ENCODE data around the gene PITPNM1.

Gene PITPNM1

DNA sequence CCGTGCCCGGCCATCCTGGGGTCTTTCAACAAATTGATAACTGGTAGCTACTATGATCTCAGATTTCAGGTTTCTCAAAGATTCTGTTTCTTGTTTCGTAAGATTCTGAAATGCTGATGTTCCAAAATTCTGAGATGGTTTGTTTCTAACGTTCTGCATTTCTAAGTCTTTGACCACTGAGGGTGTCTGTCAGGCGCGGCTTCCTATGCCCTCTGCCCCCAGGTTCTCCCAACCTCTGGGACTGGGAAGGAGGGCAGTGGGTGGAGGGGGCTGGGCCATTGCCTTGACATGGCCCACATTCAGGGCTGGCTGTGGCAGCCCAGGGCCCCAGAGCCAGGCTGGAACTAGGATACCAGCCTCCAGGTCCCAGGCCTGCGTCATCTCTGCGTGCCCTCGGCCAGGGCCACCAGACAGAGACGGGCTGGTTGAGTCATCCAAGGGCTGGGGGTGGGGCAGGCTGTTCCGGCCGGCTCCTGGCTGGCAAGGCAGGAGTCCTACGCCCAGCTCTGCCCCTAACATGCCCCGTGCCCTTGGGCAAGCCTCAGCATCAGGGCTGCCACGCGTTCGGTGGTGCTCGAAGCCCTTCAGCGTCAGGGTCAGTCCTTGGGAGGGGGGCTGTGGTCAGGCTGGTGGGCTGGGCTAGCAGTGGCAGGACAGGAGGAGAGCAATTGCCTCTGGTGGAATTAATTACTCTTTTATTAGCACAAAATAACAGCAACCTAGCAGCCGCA lies 41.3 kb downstream of the PITPNM1 start:
- peak; percentile 56 for DNase-seq

DNA sequence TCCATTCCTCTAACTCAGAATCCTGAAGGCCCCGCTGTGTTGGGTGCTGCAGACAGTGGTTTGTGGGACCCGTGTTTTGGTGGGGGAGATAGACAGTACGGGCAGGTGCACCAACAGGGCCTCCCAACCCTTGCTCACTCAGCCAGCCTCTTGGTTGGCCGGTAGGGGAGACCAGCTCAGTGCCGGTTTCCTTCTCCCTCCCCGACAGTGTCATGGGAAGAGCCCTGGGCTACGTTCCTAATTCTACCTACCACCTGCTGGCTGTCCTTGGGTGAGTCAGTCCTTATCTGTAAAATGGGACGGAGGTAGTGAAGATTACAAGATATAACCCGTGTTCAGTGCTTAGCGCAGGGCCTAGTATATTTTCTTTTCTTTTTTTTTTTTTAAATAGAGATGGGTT lies 42.0 kb downstream of the PITPNM1 start:
- DNase-seq: no peak

DNA sequence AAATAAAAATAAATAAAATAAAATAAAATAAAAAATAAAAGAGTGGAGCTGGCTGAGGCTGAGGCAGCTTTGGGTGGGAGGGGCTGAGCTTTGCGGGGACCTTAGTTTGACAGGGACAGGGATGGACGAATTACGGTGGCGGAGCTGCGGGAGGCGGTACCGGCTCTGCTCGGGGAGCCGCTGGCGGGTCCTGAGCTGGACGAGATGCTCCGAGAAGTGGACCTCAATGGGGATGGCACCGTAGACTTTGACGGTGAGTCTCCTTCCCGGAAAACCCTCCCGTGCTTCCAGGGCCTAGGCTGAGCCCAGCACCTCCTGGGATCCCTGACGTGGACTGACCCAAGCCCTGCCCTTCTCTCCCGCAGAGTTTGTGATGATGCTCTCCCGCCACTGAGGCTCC lies 46.9 kb downstream of the PITPNM1 start:
- DNase-seq: no peak

DNA sequence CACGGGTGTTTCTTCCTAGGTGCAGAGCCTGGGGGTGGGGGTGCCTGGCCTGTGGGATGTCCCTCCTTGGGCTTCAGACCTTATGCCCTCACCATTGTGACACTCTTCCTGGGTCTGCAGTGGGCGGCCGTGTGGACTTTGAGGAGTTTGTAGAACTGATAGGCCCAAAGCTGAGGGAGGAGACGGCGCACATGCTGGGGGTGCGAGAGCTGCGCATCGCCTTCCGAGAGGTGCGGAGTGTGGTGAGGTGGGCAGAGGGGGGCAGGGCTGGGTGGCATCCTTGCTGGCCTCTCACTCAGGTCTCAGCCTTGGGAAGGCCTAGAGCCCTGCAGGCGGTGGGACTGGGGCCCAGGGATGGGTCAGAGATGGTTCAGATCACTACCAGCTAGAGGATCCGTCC lies 47.7 kb downstream of the PITPNM1 start:
- DNase-seq: no peak

DNA sequence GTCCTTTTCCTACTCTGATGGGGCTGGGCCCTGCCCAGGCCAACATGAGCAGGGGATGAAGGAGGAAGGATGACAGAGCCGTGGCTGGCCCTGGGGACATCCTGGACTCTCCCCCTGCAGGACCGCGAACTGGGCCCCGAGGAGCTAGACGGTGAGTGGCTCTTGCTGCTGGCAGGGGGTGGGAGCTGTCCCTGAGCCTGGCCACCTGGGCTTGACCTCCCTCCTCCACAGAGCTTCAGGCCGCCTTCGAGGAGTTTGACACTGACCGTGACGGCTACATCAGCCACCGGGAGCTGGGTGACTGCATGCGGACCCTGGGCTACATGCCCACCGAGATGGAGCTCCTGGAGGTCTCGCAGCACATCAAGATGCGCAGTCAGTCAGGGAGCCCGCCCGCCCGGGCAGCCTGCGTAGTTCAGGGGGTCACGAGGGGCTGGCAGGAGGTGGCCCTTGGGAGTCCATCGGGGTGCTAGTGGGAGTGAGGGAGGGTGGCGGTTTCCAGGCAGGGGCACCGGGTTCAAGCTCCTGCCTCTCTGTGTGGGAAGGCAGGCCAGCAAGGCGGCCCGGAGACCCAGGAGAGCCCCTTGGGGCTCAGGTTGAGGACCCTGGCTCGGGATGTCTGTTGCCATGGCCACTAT lies 49.0 kb downstream of the PITPNM1 start:
- DNase-seq: no peak

DNA sequence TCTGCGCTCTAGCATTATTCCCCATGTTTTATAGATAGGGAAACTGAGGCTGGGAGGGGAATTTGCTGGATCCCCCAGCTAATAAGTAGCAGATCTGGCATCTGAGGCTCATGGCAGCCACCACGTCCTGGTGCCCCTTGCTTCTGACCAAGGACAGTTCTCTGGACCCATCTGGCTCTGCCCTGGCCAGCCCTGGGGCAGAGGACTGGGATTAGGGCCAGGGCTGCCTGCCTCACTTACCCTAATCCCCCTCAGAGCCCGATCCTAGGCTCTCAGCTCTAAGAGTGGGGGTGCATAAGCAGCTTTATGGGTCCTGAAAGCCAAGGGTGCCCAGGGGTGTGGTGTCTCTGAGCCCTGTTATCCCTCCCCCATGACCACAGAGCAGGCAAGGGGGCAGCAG lies 50.1 kb downstream of the PITPNM1 start, which contains the start of gene CABP4:
Gene CABP4 (plus strand): TSS at position 301 of the 400 bp plus-strand sequence. CDS start 70 bp downstream, at position 371.
- DNase-seq: no peak

DNA sequence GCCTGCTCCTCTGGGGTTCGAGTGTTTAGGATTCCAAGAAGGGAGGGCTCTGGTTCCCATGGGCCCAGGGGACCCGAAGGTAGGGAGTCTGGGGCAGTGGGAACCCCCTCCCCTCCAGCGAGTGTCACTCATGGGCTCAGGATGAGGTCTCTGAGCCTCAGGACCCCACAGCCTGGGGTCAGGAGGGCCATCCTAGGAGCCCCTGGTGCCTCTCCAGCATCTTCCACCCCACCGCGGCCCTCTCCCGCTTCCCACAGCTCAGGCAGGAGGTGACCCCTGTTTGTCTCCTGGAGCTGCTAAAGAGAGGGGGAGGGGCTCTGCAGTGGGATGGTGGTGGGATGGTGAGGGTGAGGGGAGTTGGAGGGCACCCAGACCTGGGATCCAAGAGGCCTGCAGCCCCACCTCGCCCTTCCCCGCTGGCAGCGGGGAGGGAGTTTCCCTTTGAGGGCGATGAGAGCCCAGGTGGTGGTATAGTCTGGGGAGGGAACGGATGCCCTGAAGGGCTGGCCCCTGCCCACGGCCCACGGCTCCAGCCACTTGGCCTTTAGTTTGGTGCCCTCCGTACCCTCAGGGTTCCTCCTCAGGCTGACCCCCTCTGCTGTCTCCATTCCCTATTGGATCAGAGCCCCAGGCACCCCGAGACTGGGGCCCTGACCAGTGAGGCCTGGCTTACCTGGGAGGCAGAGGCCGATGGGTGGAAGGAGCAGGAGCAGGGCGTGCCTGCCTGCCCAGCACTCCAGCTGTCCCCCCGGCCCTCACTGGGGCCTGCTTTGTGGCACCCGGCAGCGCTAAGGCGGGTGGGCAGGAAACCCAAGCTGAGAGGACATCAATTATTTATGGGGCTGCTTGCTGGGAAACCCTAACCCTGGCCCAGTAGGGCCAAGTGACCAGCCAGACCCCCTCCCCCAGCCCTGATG lies 51.1 kb downstream of the PITPNM1 start:
- DNase-seq: no peak

DNA sequence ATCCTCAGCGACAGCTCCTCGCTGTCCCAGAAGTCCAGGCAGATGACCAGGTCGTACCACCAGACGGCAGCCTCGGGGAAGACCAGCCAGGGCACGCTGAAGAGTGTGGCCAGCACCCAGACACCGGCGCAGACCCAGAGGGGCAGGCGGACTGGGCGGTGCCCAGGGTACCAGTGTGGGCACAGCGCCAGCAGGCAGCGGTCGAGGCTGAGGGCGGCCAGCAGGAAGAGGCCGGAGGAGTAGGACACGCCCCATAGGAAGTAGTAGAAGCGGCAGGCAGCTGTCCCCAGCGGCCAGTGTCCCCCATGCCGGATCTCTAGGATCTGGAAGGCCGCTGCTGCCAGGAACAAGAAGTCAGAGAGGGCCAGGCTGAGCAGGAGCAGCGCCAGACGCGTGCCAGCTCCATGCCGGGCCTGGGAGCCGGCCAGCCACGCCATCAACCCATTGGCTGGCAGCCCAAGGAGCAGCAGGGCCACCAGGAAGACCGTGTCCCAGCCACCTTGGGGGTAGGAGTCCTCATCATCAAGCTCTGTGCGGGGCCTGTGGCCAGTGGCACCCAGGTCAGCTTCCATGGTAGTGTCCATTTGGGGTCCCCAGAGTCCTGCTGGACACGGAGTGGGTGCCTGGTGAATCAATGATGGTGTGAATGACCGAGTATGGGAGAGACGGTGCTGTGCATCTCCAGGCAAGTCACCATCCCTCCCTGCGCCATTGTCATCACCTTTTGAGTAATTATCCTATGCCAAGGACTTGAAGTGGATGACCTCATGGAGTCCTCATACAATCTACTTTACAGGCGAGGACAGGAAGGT lies 52.8 kb downstream of the PITPNM1 start, which contains the start of gene GPR152:
Gene GPR152 (minus strand): TSS at position 589 of the 812 bp plus-strand sequence. CDS start 5 bp downstream, at position 584.
- no peak for DNase-seq

DNA sequence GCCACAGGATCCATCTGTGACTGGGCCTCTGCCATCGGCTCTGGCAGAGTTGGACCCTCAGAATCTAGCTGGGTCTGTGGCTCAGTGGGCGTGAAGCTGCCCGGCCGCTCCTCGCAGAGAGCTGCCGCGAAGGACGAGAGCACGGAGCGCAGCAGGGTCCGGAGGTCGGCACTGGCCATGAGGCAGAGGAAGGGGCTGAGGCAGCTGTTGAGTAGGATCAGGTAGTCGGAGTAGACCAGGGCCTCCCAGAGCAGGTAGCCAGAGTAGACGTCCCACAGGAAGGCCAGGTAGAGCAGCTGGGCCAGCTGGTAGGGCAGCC lies 53.5 kb downstream of the PITPNM1 start:
- no peak for DNase-seq

DNA sequence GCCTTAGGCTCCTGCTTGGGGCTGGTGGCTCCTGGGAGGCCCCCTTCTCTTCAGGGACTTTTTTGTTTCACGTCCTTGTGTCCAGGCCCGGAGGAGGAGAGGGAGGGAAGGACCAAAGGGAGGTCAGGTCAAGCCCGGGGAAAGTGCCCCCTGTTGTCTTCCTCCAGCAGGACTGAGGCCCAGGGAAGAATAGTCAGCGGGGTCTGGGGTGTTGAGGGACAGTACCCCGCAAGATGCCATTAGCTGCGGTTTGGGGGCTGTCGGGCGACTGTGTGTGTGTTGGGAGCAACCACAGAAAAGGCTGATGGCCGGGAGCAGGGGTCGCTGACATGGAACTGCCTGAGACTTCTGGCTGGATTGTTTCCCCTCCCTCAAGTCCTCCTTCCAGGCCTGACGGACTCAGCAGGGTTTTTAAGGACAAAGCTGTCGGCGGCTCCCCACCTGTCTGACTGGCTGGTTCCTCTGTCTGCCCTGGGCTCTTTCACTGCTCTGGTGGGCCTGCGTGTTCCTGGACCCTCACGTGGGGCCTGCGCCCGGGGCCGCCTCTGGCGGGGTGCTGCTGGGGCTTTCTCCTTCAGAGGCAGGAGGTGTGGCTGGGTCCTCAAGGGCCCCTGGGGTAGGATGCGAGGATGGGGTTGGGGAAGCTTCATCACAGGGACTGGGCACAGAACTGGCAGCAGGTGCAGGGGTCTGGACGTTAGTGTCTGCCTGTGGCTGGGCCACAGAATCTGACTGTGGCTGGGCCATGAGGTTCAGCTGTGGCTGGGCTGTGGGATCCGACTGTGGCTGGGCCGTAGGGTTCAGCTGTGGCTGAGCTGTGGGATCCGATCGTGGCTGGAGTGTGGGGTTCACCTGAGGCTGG lies 54.1 kb downstream of the PITPNM1 start:
- no peak for DNase-seq

DNA sequence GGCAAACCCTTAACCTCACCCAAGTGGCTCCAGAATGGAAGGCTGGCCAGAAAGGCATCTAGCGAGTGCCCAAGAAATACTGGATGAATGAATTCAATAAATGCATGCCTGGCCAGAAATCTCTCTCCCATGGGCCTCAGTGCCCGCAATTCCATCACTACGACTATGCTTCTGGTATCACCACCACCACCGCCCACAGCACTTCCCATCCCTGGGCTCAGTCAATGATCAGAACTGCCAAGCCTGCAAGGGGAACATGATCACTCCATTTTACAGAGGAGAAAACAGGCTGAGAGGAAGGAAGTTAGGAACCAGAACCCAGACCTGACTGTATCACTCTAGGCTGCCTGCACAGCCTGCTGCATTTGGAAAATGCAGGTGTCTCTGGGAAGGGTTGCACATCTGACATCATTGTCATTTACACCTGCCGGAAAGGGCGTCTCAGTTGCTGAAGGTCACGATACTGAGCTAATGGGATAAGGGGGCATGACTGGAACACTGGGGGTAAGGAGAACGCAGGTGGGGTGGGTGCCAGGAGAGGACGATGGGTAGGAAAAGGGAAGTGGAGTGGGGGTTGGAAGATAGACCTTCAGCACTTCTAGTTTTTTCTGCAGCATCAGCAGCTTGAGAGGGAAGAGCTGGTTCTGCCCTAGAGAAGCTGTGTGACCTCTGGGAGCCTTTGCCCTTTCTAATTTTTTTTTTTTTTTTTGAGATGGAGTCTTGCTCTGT lies 55.9 kb downstream of the PITPNM1 start:
- no peak for DNase-seq

DNA sequence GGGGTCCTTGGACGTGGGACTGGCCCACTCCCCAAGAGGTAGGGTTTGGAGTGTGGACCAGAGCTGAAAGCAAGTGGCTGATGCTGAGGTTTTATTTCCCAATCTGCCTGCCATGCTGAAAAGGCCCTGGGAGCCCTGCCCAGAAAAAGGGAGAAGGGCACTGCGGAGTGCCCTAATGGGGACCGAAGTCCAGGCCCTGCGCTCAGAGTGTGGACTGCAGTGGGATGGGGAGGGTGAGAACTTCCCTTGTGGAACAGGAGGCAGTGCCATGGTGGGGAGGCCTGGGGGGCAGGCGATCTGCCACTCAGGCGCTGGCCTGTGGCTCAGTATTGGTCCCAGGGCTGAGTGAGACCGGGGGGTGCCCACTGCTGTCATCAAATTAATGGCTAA lies 56.9 kb downstream of the PITPNM1 start:
- DNase-seq: no peak

DNA sequence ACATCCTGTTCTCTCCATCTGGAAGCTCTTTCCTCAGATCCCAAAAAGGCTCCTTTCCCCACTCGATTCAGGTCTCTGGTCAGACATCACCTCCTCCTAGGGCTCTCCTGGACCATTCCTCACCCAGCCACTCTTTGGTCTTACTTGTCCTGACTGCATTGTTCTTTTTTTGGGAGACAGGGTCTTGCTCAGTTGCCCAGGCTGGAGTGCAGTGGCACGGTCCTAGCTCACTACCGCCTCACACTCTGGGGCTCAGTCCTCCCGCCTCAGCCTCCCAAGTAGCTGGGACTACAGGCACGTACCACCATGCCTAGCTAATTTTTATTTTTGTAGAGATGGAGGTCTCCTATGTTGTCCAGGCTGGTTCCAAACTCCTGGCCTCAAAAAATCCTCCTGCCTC lies 59.6 kb downstream of the PITPNM1 start:
- no peak for DNase-seq

DNA sequence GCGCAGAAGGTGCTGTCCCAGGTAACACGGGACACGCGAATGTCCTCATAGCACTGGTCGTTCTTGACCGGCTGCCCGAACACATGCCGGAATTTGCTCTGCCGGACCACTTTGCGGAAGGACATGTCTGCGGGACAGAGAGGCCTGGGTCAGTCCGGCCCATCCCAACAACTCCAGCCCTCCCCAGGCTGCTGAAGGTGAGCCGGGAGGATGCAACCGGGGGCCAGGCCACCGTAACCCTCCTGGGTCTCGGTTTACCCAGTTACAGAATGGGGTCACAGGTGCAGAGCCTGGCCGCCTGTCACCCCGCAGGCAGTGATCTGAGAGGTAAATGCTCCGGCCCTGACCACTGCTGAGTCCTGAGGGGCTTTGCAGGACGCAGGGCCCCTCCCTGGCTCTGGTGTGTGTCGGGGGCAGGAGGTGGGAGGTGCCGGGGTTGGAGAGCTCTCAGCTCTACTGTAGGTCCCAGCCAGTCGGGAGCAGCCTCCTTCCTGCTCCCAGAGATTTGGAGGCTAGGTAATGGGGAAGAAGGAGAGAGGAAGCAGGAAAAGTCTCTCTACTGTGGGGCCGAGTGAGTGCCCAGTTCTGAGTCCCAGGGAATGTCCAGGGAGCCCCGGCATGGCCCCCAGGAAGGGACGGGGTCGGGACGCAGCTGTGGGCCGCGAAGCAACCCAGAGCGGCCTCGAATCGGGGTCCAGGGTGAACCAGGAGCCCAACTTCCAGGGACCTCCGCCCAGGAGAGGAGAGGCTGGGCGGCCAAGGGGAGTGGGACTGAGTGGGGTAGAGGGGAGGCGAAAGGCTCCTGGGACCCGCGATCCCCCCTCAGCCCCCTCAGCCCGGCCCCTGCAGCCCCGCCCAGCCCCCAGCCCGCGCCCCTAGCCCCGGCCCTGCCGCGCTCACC lies 62.4 kb downstream of the PITPNM1 start:
- DNase-seq: no peak

Data from GF-D8 (cell line).